AG10803 (cell line): ENCODE data around the gene TAX1BP3.

Experiments
- DNase-seq: peaks from one replicate; pipeline ENCODE4 v3.0.0; 2010; ENCODE audit warnings: low read depth
- H3K4me3 ChIP-seq: 2 replicates; pipeline ENCODE4 v1.5.1; 2011; ENCODE audit warnings: mild to moderate bottlenecking, low read length, control low read depth
- TF ChIP-seq, protein P1 (sequence below): conservative IDR thresholded peaks from 2 replicates; pipeline ENCODE4 v1.5.1; 2011; ENCODE audit warnings: mild to moderate bottlenecking, low read length, control low read depth, inconsistent platforms

TAX1BP3 gene

DNA sequence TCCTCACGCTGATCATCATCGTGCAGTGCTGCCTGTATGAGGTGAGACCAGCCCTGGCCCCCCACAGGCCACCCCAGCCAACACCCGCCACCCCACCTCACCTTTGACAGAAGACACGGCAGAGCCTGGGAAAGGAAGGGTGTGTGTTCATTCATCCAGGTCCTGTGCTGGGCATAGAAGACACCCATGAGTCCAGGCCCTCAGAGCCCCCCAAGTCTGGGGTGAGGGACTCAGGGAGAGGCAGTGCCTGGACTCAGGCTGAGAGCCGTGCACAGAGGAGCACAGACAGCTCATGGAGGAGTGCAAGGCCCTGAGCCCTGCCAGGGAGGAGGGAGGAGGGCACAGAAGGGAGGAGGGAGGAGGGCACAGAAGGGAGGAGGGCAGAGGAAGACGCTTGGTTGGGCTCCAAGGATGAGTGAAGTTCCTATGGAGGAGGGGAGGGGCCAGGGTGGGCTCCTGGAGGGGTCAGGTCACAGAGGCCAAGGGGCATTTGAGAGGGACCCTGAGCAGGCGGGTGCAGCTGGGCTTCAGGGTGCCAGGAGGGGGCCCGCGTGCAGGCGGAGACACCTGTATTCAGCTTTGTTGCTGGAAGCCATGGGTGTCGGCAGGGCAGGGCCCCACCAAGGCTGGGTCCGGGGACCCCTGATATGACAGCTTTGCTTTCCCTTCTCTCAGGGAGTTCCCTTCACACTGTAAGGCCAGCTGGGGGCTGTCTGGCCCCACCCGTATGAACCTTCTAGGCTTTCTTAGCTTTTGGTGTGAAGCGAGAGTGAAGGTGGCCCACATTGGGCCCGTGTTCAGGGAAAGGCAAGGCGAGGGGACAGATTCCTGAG is 11.4 kb downstream of the TAX1BP3 start:
- TF ChIP-seq, protein P1, sequence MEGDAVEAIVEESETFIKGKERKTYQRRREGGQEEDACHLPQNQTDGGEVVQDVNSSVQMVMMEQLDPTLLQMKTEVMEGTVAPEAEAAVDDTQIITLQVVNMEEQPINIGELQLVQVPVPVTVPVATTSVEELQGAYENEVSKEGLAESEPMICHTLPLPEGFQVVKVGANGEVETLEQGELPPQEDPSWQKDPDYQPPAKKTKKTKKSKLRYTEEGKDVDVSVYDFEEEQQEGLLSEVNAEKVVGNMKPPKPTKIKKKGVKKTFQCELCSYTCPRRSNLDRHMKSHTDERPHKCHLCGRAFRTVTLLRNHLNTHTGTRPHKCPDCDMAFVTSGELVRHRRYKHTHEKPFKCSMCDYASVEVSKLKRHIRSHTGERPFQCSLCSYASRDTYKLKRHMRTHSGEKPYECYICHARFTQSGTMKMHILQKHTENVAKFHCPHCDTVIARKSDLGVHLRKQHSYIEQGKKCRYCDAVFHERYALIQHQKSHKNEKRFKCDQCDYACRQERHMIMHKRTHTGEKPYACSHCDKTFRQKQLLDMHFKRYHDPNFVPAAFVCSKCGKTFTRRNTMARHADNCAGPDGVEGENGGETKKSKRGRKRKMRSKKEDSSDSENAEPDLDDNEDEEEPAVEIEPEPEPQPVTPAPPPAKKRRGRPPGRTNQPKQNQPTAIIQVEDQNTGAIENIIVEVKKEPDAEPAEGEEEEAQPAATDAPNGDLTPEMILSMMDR: no peak
- DNase-seq: no peak
- H3K4me3 ChIP-seq: no peak overlapping the region

DNA sequence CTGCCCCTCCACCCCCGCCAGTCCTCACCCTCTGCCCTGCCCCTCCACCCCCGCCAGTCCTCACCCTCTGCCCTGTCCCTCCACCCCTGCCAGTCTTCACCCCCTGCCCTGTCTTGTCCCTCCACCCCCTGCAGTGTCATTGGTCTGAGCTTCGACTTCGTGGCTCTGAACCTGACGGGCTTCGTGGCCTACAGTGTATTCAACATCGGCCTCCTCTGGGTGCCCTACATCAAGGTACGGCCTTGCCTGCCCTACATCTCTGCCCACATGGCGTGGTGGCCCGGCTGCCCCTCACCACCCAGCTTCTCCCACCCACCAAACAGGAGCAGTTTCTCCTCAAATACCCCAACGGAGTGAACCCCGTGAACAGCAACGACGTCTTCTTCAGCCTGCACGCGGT is 12.0 kb downstream of the TAX1BP3 start:
- no peak for DNase-seq
- TF ChIP-seq, protein P1: no peak
- H3K4me3 ChIP-seq: no peak overlapping the region

DNA sequence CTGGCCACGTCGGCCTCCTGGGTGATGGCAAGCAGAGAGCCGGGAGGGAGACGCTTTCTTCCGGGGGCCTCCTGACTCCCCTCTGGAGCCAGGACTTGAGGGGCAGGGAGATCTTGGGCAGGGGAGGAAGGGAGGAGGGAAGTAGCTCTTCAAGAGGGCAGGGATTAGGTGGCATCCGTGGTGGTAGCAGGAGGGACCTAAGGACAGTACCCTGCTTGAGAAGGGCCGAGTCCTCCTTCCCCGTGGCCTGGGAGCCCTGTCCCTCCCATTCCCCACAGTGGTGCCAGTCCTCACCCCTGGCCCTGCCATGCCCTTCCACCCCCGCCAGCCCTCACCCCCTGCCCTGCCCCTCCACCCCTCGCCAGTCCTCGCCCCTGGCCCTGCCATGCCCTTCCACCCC is 12.6 kb downstream of the TAX1BP3 start:
- TF ChIP-seq, protein P1: no peak
- DNase-seq: no peak
- H3K4me3 ChIP-seq: no peak overlapping the region

DNA sequence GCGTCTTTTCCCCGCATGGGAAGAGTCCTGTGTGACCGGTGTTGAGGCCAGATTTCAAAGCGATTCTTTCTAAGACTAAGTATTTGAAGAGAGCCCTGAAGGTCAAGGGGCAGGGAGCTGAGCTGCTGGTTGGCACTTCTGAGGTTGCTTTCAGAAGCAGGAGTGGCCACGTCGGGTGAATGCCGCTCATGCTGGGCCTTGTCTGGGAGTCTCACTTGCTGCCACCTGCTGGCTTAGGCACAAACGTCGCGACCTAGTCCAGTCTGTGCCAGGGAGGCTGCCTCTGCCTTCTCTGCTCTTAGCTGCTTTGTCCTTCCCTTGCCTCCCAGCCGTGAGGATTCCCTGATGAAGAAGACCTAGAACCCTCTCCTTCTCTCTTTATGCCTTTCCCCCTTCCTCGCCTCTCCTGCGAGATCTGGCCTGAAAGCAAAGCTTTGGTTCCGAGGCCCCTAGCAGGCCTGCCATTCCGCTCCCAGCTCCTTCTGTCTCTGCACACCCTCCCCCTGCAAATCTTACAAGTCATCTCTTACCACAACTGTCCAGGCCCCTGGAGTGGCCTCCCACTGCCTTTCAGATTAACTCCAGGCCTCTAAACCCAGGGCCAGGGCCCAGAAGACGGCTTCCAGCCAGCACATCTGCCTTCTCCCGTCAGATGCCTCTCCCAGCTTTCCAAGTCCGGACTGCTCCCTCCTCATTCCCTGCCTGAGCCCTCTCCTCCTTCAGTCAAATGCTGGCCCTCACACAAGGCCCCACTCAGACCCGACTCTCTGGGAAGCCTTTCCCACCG is 20.4 kb downstream of the TAX1BP3 start:
- DNase-seq: peak; percentile 74
- TF ChIP-seq, protein P1: peak; percentile 67
- no peak overlapping the region for H3K4me3 ChIP-seq

DNA sequence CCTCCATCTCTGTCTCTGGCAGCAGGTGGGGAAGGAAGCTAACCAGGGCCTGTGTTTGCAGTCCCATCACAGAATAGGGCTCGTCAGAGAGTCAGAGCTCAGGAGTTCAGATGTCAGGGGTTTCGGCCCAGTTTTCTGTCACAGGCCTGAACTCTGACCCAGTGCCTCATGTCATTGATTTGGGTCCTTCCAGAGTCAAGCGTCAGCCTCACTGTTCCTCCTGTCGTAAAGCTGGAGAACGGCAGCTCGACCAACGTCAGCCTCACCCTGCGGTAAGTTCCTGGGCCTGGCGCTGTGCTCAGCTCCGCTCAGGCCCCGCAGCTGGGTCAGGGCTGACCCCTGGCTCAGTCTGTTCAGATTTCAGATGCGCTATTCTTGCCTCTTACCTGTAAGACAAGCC is 21.1 kb downstream of the TAX1BP3 start:
- TF ChIP-seq, protein P1: no peak

DNA sequence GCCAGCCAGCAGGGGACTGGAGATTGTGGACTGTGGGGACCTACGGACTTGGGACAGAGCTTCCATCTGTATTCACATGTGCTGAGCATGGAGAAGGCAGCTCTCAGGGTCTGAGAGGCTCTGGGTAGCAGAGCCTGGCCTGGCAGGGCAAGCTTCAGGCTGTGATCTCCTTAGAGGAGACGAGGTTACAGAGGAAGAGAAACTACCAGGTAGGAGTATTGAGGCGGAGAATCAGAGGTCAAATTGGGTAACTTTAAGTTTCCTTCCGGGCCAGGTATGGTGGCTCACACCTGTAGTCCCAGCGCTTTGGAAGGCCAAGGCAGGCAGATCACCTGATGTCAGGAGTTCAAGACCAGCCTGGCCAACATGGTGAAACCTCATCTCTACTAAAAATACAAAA is 23.1 kb downstream of the TAX1BP3 start:
- no peak overlapping the region for H3K4me3 ChIP-seq
- DNase-seq: no peak
- TF ChIP-seq, protein P1: no peak

More for the DNA sequence above, 21.1 kb downstream of the TAX1BP3 start:
- no peak for DNase-seq
- no peak overlapping the region for H3K4me3 ChIP-seq

DNA sequence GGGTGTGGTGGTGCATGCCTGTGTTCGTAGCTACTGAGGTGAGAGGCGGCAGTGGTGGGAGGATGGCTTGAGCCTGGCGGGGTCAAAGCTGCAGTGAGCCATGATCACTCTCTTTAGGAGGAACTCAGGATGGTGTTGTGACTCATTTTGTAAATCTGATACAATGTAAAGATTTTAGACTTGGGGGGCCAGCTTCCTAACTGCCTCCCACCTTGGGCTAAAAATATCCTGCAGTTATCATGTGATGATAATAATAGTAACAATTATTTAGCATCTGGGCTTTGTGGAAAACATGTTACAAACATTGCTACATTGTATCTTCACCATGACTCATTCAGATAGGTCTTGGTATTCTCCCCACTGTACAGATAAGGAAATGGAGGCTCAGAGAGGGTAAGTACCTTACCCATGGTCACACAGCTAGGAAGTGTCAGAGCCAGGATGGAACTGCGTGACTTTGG is 24.5 kb downstream of the TAX1BP3 start:
- DNase-seq: no peak
- H3K4me3 ChIP-seq: no peak overlapping the region
- TF ChIP-seq, protein P1: no peak
